ENCODE data around the gene LRRFIP1. TPM values are rescaled to one million over a fixed set of nuclear protein-coding genes. Genes with fewer than 3 reads are reported as not detected.

The LRRFIP1 gene
- polyA plus RNA-seq, 2 of the 4 experiments (the other 2 are of a cell fraction) = 75.6 to 93.0 TPM

- H3K27ac ChIP-seq = 0 out of 6 replicates have a peak overlapping the region, but pooled peaks of 1 of the 2 experiments have one; percentile 3
- CTCF ChIA-PET = interaction anchor here (1.4 to 3.5 kb wide), 3 partner anchors 27 to 45 kb away, joined by 5 to 20 read pairs (median 11); no protein-coding TSS in a partner anchor
- 93% methylated on average over 18 of the region's 19 CpGs for WGBS (ENCODE audit: missing lambda C conversion rate)
- peaks cover 72% of the 10 kb centered on the region for H3K4me1 ChIP-seq
- DNase-seq (ENCODE audit: low read depth in 1 of 2, low spot score in 1 of 2) (no peak), FAIRE-seq (no peak), ATAC-seq (no peak)
- TF ChIP-seq CBX2 (IDR thresholded peaks at IDR 0.05; ENCODE audit: borderline replicate concordance, low read depth) (no peak), MAX (IDR thresholded peaks at IDR 0.05) (no peak), RAD21 (conservative IDR thresholded peaks at IDR 0.05 in 1 of 2, IDR thresholded peaks at IDR 0.05 in 1 of 2) (no peak), HMGXB4 (CRISPR knock-in tag; IDR thresholded peaks at IDR 0.05; ENCODE audit: borderline replicate concordance) (no peak), CBX8 (IDR thresholded peaks at IDR 0.05) (no peak), RARB (CRISPR knock-in tag; IDR thresholded peaks at IDR 0.05) (no peak), FOXS1 (CRISPR knock-in tag; IDR thresholded peaks at IDR 0.05) (no peak), EHF (CRISPR knock-in tag; IDR thresholded peaks at IDR 0.05) (no peak), NPAS2 (CRISPR knock-in tag; IDR thresholded peaks at IDR 0.05; ENCODE audit: borderline replicate concordance) (no peak), HOXB5 (CRISPR knock-in tag; IDR thresholded peaks at IDR 0.05) (no peak), ZNF302 (CRISPR knock-in tag; IDR thresholded peaks at IDR 0.05) (no peak), RCOR1 (IDR thresholded peaks at IDR 0.05; ENCODE audit: low read depth, low read length) (no peak)
- no peaks in the 10 kb centered on the region for H3K9me3 ChIP-seq
- POLR2A ChIA-PET = no interaction called here
- no peak overlapping the region for H3K4me3 ChIP-seq
- no peak overlapping the region for H3K4me2 ChIP-seq
These were observed 72.6 kb downstream of the LRRFIP1 start for GRCh38 chr2:237699870-237700511.

- WGBS (ENCODE audit: missing lambda C conversion rate) = 91% methylated on average over 13 of the region's 13 CpGs
- H3K4me1 ChIP-seq = peaks cover 67% of the 10 kb centered on the region
- H3K27ac ChIP-seq = no peak overlapping the region
- DNase-seq (ENCODE audit: low read depth in 1 of 2, low spot score in 1 of 2) = no peak
- TF ChIP-seq POLR2A (IDR thresholded peaks at IDR 0.05; ENCODE audit: low read length) (no peak), TFCP2L1 (CRISPR knock-in tag; IDR thresholded peaks at IDR 0.05) (no peak), SMC3 (IDR thresholded peaks at IDR 0.05) (no peak)
- no peak overlapping the region for H3K4me2 ChIP-seq
- no peak for ATAC-seq
- ChIA-PET POLR2A (no interaction called here), CTCF (interaction anchor here (1.4 to 3.5 kb wide), 3 partner anchors 27 to 44 kb away, joined by 5 to 20 read pairs (median 11); no protein-coding TSS in a partner anchor)
- no peak overlapping the region for H3K4me3 ChIP-seq
- H3K9me3 ChIP-seq = no peaks in the 10 kb centered on the region
- FAIRE-seq = no peak
These were observed 73.2 kb downstream of the LRRFIP1 start for GRCh38 chr2:237700512-237701032.

GRCh38 chr2:237701033-237701858, 73.9 kb downstream of the LRRFIP1 start:
- FAIRE-seq (no peak), ATAC-seq (no peak; a peak in 3 of 6 replicates), DNase-seq (ENCODE audit: low read depth in 1 of 2, low spot score in 1 of 2) (no peak)
- POLR2A ChIA-PET = no interaction called here
- Histone ChIP-seq H3K27ac (peak overlapping the region in 1 of 2 experiments; percentile 70; a peak in 3 of 6 replicates), H3K9me3 (no peaks in the 10 kb centered on the region), H3K4me1 (peaks cover 61% of the 10 kb centered on the region), H3K4me3 (no peak overlapping the region), H3K4me2 (no peak overlapping the region)
- WGBS (ENCODE audit: missing lambda C conversion rate) = 93% methylated on average over 17 of the region's 17 CpGs
- TF ChIP-seq KDM5A (IDR thresholded peaks at IDR 0.05) (no peak), CBX8 (IDR thresholded peaks at IDR 0.05) (no peak), NPAS2 (CRISPR knock-in tag; IDR thresholded peaks at IDR 0.05; ENCODE audit: borderline replicate concordance) (no peak), PHF8 (IDR thresholded peaks at IDR 0.05; ENCODE audit: borderline replicate concordance, low read depth) (no peak), ZNF302 (CRISPR knock-in tag; IDR thresholded peaks at IDR 0.05) (no peak), ESRRA (IDR thresholded peaks at IDR 0.05; ENCODE audit: borderline replicate concordance, low read length) (no peak), RAD21 (conservative IDR thresholded peaks at IDR 0.05 in 1 of 2, IDR thresholded peaks at IDR 0.05 in 1 of 2) (no peak), HDAC2 (IDR thresholded peaks at IDR 0.05) (no peak), EHMT2 (IDR thresholded peaks at IDR 0.05; ENCODE audit: low read depth) (no peak), RFX5 (IDR thresholded peaks at IDR 0.05) (no peak), BHLHE40 (IDR thresholded peaks at IDR 0.05; ENCODE audit: low read depth, low read length) (no peak), ZSCAN20 (CRISPR knock-in tag; IDR thresholded peaks at IDR 0.05) (no peak), RCOR1 (IDR thresholded peaks at IDR 0.05; ENCODE audit: low read depth, low read length) (no peak)
- CTCF ChIA-PET = interaction anchor here (1.4 to 3.5 kb wide), 3 partner anchors 28 to 44 kb away, joined by 5 to 20 read pairs (median 11); no protein-coding TSS in a partner anchor

All from A549 (cell line).